A204.1 (cell line): Measurements from ENCODE around the gene RAB25.
"Not testable (repeated sequence)": the region's sequence is repeated elsewhere in the genome, so short reads cannot be mapped to it uniquely, and the experiment has no call there.

Source experiments
- FAIRE-seq: peaks from 2 replicates; lab custom pipeline; 2012; peaks lifted over from hg19 to GRCh38; lab: Jason Lieb, UNC

The RAB25 gene

DNA sequence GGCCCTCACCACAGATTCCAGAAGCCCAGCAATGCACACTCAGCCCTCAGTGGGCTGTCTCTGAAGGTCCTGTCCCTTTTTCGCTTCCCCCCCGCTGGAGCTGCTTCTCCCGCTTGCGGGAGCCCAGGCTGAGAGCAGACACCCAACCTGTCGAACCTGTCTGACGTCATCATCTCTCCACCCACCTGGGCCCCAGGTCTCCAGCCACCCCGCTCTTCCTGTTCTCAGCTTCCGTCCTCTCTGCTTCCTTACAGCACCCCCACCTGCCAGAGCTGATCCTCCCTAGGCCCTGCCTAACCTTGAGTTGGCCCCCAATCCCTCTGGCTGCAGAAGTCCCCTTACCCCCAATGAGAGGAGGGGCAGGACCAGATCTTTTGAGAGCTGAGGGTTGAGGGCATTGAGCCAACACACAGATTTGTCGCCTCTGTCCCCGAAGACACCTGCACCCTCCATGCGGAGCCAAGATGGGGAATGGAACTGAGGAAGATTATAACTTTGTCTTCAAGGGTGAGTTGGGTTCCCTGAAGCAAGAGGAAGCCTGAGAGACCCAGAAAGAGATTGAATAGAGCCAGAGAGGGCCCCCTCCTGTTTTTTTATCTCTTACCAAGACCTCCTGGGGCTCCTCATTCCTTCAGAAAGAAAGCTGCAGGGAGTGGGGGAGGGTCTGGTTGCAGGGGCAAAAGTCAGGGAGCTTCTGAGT is at the start of gene RAB25:
Gene RAB25, plus strand, starts transcription at position 224 of the 700 bp plus-strand sequence. Its CDS starts 241 bp downstream, at position 465.
- FAIRE-seq, result no peak

GRCh38 chr1:156012051-156012817 is 48.7 kb upstream of the RAB25 start:
- no peak for FAIRE-seq

- FAIRE-seq, result no peak
Measured at GRCh38 chr1:156014829-156015228, 46.1 kb upstream of the RAB25 start.

- no peak for FAIRE-seq
Measured at GRCh38 chr1:156019946-156020292, 41.0 kb upstream of the RAB25 start.

GRCh38 chr1:156020293-156021092 is 40.5 kb upstream of the RAB25 start, which contains the start of gene SSR2:
TSS of gene SSR2 (minus strand) at chr1:156020951. CDS start at chr1:156020167, 784 bp downstream.
- FAIRE-seq, result peak; percentile 61

DNA sequence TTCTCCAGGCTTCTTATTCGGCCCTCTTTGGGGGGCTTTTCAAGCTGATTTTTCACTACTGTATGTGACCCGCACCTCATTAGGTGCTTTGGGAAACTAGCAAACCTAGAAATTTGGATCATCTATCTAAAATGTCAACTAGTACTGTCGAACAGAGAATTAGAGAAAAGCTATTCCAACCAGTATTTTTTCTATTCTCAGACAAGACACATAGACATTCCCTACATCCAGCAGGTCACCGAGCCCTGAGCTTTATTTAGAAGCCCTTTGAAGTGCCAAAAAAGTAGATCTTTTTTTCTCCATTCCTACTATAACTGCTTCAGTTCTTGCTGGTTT is 39.9 kb upstream of the RAB25 start:
- no peak for FAIRE-seq

DNA sequence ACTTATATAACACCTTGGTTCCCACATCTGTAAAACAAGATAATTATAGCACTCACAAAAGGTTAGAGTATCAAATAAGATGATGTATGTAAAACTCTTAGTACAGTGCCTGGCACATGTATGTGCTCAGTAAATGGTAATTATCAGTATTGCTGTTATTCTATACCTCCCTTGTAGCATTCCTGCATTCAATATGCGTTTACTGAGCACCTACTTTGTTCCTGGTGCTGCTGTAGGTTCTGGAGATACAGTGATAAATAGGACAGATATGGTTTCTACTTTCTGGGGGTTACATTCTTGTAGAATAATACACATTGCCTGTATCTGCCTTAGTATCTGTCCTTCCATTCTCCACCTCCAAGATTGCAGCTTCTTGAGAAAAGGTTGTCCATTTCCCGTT is 39.0 kb upstream of the RAB25 start:
- FAIRE-seq, result no peak

DNA sequence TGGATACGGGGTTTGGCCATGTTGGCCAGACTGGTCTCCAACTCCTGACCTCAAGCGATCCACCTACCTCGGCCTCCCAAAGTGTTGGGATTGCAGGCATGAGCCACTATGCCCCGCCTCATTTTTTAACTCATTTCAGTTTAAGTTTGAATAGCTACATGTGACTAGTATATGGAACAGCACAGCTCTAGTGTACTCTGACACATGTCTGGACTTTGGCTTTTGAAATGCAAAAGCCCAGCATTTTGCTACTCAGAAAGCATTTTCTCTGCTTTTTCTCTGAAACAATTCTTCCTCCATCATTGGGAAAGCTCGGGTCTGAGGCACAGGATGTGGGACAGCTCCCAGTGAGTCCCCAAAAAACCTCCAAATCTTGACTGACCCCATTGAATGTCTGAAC is 36.2 kb upstream of the RAB25 start:
- no peak for FAIRE-seq

DNA sequence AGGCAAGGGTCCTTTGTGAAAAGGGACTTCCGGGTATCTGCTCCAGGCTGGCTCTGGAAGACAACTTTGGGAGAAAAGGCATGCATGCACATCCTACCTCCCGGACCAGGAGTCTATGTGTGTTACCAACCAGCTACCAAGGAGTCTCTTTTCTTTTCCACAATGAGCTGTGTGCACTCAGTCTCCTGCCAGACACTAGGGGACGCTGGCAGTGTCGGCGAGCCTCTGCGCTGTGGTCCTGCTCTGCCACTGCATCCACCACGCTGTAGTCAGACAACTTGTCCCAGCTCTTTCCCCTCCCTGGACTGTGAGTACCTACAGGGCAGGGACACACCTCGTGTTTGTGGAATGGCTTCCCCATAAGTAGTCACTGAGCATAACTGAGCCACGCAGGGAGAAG is 35.1 kb upstream of the RAB25 start:
- FAIRE-seq, result no peak

DNA sequence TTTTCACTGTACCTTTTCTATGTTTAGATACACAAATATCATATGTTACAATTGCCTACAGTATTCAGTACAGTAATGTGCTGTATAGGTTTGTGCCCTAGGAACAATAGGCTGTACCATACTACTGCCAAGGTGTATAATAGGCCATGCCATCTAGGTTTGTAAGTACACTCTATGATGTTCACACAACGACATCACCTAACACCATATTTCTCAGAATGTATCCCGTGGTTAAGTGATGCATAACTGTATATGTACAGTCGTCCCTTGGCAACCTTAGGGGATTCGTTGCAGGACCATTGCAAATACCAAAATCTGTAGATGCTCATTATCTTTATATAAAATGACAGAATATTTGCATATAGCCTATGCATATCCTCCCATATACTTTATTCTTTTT is 34.4 kb upstream of the RAB25 start:
- no peak for FAIRE-seq

GRCh38 chr1:156033011-156033410 is 27.9 kb upstream of the RAB25 start:
- no peak for FAIRE-seq

- FAIRE-seq, result not testable (repeated sequence)
Measured at GRCh38 chr1:156034991-156035390, 26.0 kb upstream of the RAB25 start.

- no peak for FAIRE-seq
Measured at GRCh38 chr1:156042828-156043227, 18.1 kb upstream of the RAB25 start.

DNA sequence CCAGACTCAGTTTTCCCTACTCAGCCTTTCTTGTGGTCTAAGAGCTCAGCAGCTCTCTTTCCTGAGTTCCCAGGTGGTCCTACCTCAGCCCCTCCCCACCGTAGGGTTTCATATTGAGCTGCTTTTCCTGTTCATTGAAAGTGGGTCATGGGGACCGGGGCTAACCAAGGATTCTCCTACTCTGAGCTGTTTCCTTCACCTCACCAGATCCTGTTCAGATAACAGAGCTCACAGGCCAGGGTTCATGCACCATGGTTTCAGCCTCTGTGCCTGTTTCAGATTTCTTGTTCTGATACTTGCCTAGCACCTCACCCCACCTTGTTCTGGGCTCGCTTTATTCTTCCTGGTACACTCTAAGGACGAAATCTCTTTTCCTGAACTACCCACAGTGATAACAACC is 15.9 kb upstream of the RAB25 start:
- FAIRE-seq, result no peak

DNA sequence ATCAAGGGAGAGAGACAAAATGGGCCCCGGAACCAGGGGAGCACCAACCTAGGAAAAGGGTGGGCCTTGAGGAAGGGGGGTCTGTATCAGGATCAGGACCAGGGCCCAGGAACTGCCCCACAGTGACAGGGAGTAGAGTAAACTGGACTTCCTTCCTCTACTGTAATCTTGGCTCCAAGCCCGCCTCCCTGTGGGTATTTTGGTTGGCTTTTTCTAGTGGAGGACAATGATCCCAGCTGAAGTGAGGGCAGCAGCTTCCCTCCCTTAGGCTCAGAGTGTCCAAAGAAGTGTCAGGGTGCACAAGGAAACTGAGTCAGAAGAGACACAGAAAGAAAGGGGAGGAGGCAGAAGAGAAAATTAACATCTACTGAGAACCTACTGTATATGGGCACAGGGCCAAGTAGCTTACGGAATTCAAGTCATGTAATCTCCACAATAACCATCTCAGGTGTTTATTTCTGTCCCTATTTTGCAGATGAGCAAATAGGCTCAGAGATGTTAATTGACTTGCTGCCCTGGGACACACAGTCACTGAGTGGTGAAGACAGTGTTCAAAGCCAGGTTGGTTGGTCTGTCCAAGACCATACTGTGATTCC is 12.2 kb upstream of the RAB25 start:
- no peak for FAIRE-seq

- no peak for FAIRE-seq
Measured at GRCh38 chr1:156050376-156050775, 10.6 kb upstream of the RAB25 start.

- FAIRE-seq, result no peak
Measured at GRCh38 chr1:156051011-156051725, 9.8 kb upstream of the RAB25 start.

DNA sequence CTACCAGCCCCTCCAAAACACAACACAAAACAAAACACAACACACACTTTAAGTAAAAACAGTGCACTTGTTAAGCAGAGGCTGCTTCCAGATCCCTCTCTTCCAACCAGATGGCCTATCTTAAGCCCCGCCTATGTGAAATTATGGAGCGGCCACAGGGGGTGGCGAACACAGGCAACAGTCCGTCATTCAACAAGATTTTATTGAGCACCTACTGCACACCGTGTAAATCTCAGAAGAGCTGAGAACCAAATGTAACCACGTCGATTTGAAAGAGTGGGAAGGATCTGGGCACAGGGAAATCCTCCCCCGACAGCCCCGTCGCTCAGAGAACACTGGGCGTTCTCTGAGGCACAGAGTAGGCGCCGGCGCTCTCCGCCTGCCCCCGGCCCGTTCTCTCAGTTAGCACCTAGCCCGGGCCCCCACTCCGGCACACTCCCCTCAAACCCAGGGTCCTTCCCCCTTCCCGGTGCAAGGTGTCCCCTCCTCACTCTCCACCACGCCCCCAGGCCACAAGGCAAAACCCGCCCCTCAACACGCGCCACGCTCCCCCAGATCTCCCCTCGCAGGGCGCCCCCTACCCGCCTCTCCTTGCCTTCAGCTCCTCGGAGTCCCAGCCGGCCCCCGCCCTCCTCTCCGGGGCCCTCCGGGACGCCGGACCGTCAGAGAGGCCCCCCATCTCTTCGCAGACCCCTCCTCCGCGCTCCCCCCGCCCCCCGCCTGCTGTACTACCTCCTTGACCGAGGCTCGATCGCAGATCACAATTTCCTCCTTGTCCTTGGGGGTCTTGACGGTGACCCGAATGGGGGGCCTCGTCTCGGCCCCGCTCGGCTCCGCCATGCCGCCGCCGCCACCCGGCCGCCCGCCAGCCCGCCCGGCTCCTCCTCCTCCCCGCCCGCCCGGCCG is 7.8 kb upstream of the RAB25 start:
- no peak for FAIRE-seq

- no peak for FAIRE-seq
Measured at GRCh38 chr1:156053768-156054499, 7.0 kb upstream of the RAB25 start, which contains the start of gene UBQLN4. TSS of gene UBQLN4 (minus strand) at chr1:156053798. CDS start at chr1:156053701, 97 bp downstream.
